ENCODE data around the gene CHCHD6.

DNA sequence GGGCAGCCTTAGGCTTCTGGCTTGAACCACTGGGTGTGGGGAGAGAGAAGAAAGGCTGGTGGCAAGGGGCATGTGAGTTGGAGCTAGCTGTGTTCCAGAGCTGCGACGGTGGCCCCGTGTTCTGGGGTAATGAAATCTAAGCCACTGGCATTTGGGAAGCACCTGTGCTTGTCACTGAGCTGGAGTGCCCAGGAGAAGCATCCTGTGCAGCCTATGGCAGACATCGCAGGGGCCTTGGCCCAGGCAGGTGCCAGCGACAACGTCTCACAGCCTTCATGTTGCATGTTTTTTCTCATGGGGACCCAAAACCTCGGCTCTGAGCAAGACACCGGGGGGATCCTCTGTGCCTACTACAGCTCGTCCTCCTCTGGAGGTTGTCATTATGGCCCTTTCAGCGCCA lies 187.8 kb downstream of the CHCHD6 start:
- TF ChIP-seq, protein P1, sequence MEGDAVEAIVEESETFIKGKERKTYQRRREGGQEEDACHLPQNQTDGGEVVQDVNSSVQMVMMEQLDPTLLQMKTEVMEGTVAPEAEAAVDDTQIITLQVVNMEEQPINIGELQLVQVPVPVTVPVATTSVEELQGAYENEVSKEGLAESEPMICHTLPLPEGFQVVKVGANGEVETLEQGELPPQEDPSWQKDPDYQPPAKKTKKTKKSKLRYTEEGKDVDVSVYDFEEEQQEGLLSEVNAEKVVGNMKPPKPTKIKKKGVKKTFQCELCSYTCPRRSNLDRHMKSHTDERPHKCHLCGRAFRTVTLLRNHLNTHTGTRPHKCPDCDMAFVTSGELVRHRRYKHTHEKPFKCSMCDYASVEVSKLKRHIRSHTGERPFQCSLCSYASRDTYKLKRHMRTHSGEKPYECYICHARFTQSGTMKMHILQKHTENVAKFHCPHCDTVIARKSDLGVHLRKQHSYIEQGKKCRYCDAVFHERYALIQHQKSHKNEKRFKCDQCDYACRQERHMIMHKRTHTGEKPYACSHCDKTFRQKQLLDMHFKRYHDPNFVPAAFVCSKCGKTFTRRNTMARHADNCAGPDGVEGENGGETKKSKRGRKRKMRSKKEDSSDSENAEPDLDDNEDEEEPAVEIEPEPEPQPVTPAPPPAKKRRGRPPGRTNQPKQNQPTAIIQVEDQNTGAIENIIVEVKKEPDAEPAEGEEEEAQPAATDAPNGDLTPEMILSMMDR (IDR thresholded peaks at IDR 0.05): no peak
- no peak for TF ChIP-seq POLR2A (IDR thresholded peaks at IDR 0.05)
